ENCODE data around the gene SNIP1.
A peak's percentile ranks its signal among the peaks of the same experiment; 100 is the strongest.

The SNIP1 gene

DNA sequence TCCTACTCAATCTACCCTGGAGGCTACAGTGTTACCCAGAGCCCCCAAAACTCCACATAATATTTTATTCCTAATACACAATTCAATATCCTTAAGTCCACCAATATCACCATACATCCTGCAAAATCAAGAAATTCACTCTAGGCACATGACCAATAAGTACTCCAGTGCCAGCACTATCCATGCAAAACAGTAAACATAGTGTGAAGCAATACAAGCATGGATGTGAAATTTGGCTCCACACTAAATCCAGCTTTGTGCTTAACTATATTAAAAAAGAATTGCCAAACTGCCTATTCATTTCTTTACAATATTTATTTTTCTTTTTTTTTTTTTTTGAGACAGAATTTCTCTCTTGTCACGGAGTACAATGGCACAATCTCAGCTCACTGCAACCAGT, 36.5 kb downstream of the SNIP1 start:
- Histone ChIP-seq H3K4me3 (replicated peaks; ENCODE audit: low read depth, low read length) (no peak overlapping the region), H3K36me3 (ENCODE audit: control insufficient read depth, insufficient read depth, low read length) (peaks cover 1% of the 10 kb centered on the region; the same call in 1 of the 2 replicates), H3K27me3 (replicated peaks; ENCODE audit: control insufficient read depth, insufficient read depth, low read length) (no peaks in the 10 kb centered on the region)
- DNase-seq (ENCODE audit: extremely low read depth, insufficient read length) = no peak
- TF ChIP-seq CTCF (IDR thresholded peaks at IDR 0.05; ENCODE audit: insufficient read depth, low read length, poor library complexity, severe bottlenecking) = no peak

GRCh38 chr1:37515185-37516034, 38.7 kb downstream of the SNIP1 start:
- TF ChIP-seq CTCF (IDR thresholded peaks at IDR 0.05; ENCODE audit: insufficient read depth, low read length, poor library complexity, severe bottlenecking) = no peak
- Histone ChIP-seq H3K4me3 (replicated peaks; ENCODE audit: low read depth, low read length) (peak overlapping the region; percentile 73), H3K27me3 (replicated peaks; ENCODE audit: control insufficient read depth, insufficient read depth, low read length) (no peaks in the 10 kb centered on the region), H3K36me3 (ENCODE audit: control insufficient read depth, insufficient read depth, low read length) (peaks cover 1% of the 10 kb centered on the region; the same call in 1 of the 2 replicates)
- DNase-seq (ENCODE audit: extremely low read depth, insufficient read length) = no peak

- DNase-seq (ENCODE audit: extremely low read depth, insufficient read length) = peak; percentile 90
- Histone ChIP-seq H3K4me3 (replicated peaks; ENCODE audit: low read depth, low read length) (peak within 1 kb of the TSS; percentile 79), H3K36me3 (ENCODE audit: control insufficient read depth, insufficient read depth, low read length) (peaks cover 1% of the 10 kb centered on the region), H3K27me3 (replicated peaks; ENCODE audit: control insufficient read depth, insufficient read depth, low read length) (no peaks in the 10 kb centered on the region)
- peak; percentile 11 for TF ChIP-seq CTCF (IDR thresholded peaks at IDR 0.05; ENCODE audit: insufficient read depth, low read length, poor library complexity, severe bottlenecking)
Measured at GRCh38 chr1:37514350-37515184, 39.5 kb downstream of the SNIP1 start, which contains the start of gene MEAF6. TSS of gene MEAF6 (minus strand) at chr1:37514766. CDS start at chr1:37514746, 20 bp downstream.

GRCh38 chr1:37513795-37514349, 40.2 kb downstream of the SNIP1 start:
- no peak for TF ChIP-seq CTCF (IDR thresholded peaks at IDR 0.05; ENCODE audit: insufficient read depth, low read length, poor library complexity, severe bottlenecking)
- Histone ChIP-seq H3K36me3 (ENCODE audit: control insufficient read depth, insufficient read depth, low read length) (peaks cover 1% of the 10 kb centered on the region), H3K4me3 (replicated peaks; ENCODE audit: low read depth, low read length) (peak overlapping the region; percentile 79), H3K27me3 (replicated peaks; ENCODE audit: control insufficient read depth, insufficient read depth, low read length) (no peaks in the 10 kb centered on the region)
- DNase-seq (ENCODE audit: extremely low read depth, insufficient read length) = peak; percentile 61

DNA sequence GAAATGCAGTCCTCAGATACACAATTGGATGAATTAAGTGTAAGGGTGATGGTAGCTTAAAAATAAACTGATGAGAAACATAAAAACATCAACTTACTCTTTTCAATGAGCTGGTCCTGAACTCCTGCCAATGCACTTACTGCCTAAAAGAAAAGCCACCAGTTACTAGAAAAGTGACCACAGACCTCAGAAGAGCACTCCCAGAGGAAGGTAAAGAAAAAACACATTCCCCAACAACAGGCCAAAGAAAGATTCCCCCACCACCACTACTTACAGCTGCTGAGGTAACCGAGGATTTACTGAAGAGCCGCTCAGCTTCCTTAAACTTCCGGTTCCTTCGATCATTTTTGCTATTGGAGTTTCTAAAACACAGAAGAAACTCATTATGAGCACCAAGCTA, 44.9 kb downstream of the SNIP1 start:
- peak; percentile 37 for TF ChIP-seq CTCF (IDR thresholded peaks at IDR 0.05; ENCODE audit: insufficient read depth, low read length, poor library complexity, severe bottlenecking)
- Histone ChIP-seq H3K27me3 (replicated peaks; ENCODE audit: control insufficient read depth, insufficient read depth, low read length) (no peaks in the 10 kb centered on the region), H3K36me3 (ENCODE audit: control insufficient read depth, insufficient read depth, low read length) (peaks cover 4% of the 10 kb centered on the region), H3K4me3 (replicated peaks; ENCODE audit: low read depth, low read length) (no peak overlapping the region)
- DNase-seq (ENCODE audit: extremely low read depth, insufficient read length) = no peak
